A673 (cell line): ENCODE results near the gene NELL1. TPM values are rescaled to one million over a fixed set of nuclear protein-coding genes. Genes with fewer than 3 reads are reported as not detected.

ENCODE experiments used
- BruUV-seq: library from RNA; stranded (reverse); fragments of 400-500 nt; replicated peaks from 2 replicates; lab custom pipeline; 2021; lab: Mats Ljungman, UMichigan
- CTCF ChIA-PET: fragments of 300-600 bp; sonication (Branson Sonifier 250); formaldehyde crosslinking; loops from one replicate; lab custom pipeline; 2022; ENCODE audit warnings: antibody characterized with exemption; lab: Charles Lee
- POLR2A ChIA-PET: fragments of 300-600 bp; sonication (Branson Sonifier 250); formaldehyde crosslinking; loops from one replicate; lab custom pipeline; 2022; ENCODE audit warnings: antibody characterized with exemption; ENCODE audit not compliant: low non-redundant PET; lab: Charles Lee
- DNase-seq: peaks from one replicate; pipeline ENCODE4 v3.0.0-alpha.2; 2015; ENCODE audit warnings: low spot score
- H3K27ac ChIP-seq: fragments of 200-600 bp; sonication (generic); 2 replicates; pipeline ENCODE4 v1.5.1; 2016; ENCODE audit warnings: mixed run types, low read depth, mild to moderate bottlenecking, mixed read lengths, antibody characterized with exemption, low read length; ENCODE audit not compliant: poor library complexity, severe bottlenecking
- H3K27me3 ChIP-seq: fragments of 200-600 bp; sonication (generic); replicated peaks from 2 replicates; pipeline ENCODE4 v1.6.1; 2017; ENCODE audit warnings: mixed run types, low read depth, mild to moderate bottlenecking, mixed read lengths, antibody characterized with exemption, low read length; ENCODE audit not compliant: insufficient read depth, poor library complexity
- H3K36me3 ChIP-seq: fragments of 200-600 bp; sonication (generic); 2 replicates; pipeline ENCODE4 v1.6.1; 2016; ENCODE audit warnings: mixed run types, mild to moderate bottlenecking, mixed read lengths, antibody characterized with exemption, low read length; ENCODE audit not compliant: insufficient read depth, poor library complexity, severe bottlenecking
- H3K4me1 ChIP-seq: fragments of 200-600 bp; sonication (generic); 2 replicates; pipeline ENCODE4 v1.6.1; 2017; ENCODE audit warnings: mixed run types, mild to moderate bottlenecking, mixed read lengths, antibody characterized with exemption, low read length; ENCODE audit not compliant: insufficient read depth, poor library complexity, severe bottlenecking
- H3K4me3 ChIP-seq: fragments of 200-600 bp; sonication (generic); 2 replicates; pipeline ENCODE4 v1.5.1; 2016; ENCODE audit warnings: low read depth, mixed run types, mild to moderate bottlenecking, mixed read lengths, low read length; ENCODE audit not compliant: poor library complexity, severe bottlenecking
- H3K9me3 ChIP-seq: fragments of 200-600 bp; sonication (generic); 2 replicates; pipeline ENCODE4 v1.6.1; 2016; ENCODE audit warnings: mixed run types, low read depth, mild to moderate bottlenecking, mixed read lengths, antibody characterized with exemption, low read length; ENCODE audit not compliant: poor library complexity, severe bottlenecking
- CTCF ChIP-seq: fragments of 300-800, 200-600 bp; sonication (generic); conservative IDR thresholded peaks from 2 replicates; pipeline ENCODE4 v1.5.1; 2017; ENCODE audit warnings: low read depth, mild to moderate bottlenecking, antibody characterized with exemption, low read length, moderate library complexity, mixed read lengths
- EZH2 ChIP-seq: fragments of 200-600 bp; sonication (generic); IDR thresholded peaks from 2 replicates; pipeline ENCODE4 v1.6.1; 2017; ENCODE audit warnings: borderline replicate concordance, low read depth, mild to moderate bottlenecking, mixed read lengths, antibody characterized with exemption, low read length; ENCODE audit not compliant: poor library complexity, severe bottlenecking
- intact Hi-C: fragments of 100-400 bp; cut with micrococcal nuclease; formaldehyde crosslinking; loops from one replicate; pipeline ENCODE4 v1.10.0; 2022; ENCODE audit not compliant: unreplicated experiment
- total RNA-seq: library from RNA; stranded (reverse); gene quantifications from 2 replicates; pipeline ENCODE4 v1.2.3, GENCODE V29; 2021

Gene NELL1
- total RNA-seq, 1 experiment from 2014 or later = 0.32 TPM

- H3K4me3 ChIP-seq = no peak overlapping the region
- no peaks in the 10 kb centered on the region for H3K36me3 ChIP-seq
- no peak overlapping the region for H3K27ac ChIP-seq
- DNase-seq = no peak
- intact Hi-C loops = no loop called here
- POLR2A ChIA-PET = no interaction called here
- no peaks in the 10 kb centered on the region for H3K27me3 ChIP-seq
- BruUV-seq = no TSS peak
- H3K9me3 ChIP-seq = no peaks in the 10 kb centered on the region
- H3K4me1 ChIP-seq = no peaks in the 10 kb centered on the region
- TF ChIP-seq EZH2 (no peak), CTCF (no peak)
- CTCF ChIA-PET = no interaction called here
These were observed 390.5 kb downstream of the NELL1 start for GRCh38 chr11:21059879-21060278.

- peak overlapping the region; percentile 13 for H3K4me3 ChIP-seq
- no peak overlapping the region for H3K27ac ChIP-seq
- TF ChIP-seq EZH2 (no peak), CTCF (no peak)
- DNase-seq = no peak
- H3K27me3 ChIP-seq = no peaks in the 10 kb centered on the region
- ChIA-PET POLR2A (no interaction called here), CTCF (no interaction called here)
- intact Hi-C loops = no loop called here
- H3K4me1 ChIP-seq = no peaks in the 10 kb centered on the region
- no peaks in the 10 kb centered on the region for H3K36me3 ChIP-seq
- no TSS peak for BruUV-seq
- H3K9me3 ChIP-seq = no peaks in the 10 kb centered on the region
These were observed 396.6 kb downstream of the NELL1 start for GRCh38 chr11:21066030-21066429.

- Histone ChIP-seq H3K27ac (no peak overlapping the region), H3K9me3 (no peaks in the 10 kb centered on the region), H3K27me3 (no peaks in the 10 kb centered on the region), H3K4me3 (no peak overlapping the region), H3K4me1 (no peaks in the 10 kb centered on the region), H3K36me3 (no peaks in the 10 kb centered on the region)
- CTCF ChIA-PET = no interaction called here
- DNase-seq = no peak
- intact Hi-C loops = no loop called here
- BruUV-seq = no TSS peak
- POLR2A ChIA-PET = no interaction called here
- no peak for TF ChIP-seq CTCF
- TF ChIP-seq EZH2 = no peak
These were observed 399.5 kb downstream of the NELL1 start for GRCh38 chr11:21068886-21069285.
